ENCODE data around the gene CERS6.

The CERS6 gene

DNA sequence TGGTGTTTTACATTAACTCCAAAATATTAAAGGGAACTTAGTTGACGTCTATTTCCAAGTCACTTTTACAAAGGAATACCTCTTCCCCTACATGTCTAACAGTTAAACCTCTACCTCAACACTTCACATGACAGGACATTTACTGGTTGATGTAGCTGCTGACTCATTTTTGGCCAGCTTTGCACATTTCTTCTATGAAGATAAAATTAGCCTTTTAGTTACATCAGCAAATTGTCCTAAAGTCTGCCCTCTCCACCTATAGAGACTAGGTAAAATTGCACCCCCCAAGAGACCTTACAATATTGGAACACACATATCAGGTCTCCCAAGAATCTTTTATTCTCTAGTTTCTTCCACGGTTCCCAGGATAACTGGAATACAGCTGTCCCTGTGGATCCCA is 10.1 kb upstream of the CERS6 start:
- no peak for DNase-seq (ENCODE audit: low spot score)

DNA sequence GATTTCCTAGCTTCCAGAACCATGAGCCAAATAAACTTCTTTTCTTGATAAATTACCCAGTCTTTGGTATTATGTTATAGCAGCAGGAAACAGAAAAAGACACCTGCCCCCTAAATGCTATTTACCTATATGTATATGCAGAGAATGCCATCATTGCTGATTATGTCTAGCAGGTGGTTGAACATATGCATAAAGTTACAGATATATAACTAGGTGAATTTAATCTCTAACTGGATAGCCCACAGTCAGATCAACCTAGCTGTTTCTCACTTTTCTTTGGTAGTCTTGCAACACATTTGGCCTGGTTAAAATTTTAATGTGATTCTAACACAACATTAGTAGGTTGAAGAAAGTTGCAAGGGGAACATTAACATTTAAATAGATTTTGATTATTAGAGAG is 7.1 kb upstream of the CERS6 start:
- DNase-seq (ENCODE audit: low spot score) = no peak

DNA sequence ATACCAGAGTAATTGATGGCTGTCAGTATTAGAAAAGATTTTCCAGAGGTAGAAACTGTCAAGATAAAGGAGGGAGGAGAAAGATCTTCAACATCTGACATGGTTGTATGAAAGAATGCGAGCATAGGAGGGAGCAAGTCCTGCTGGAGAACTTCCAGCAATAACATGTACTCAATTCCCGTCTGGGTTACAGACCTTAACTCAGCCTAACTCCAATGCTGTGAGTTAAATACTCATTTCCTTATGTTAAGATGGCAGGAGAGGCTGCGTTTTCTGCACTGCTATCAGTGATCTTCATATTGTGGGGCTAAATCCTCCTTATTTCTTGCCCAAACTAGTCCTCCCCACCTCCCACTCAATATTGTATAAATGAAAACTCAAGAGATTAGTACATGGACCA is 6.7 kb upstream of the CERS6 start:
- DNase-seq (ENCODE audit: low spot score) = no peak

DNA sequence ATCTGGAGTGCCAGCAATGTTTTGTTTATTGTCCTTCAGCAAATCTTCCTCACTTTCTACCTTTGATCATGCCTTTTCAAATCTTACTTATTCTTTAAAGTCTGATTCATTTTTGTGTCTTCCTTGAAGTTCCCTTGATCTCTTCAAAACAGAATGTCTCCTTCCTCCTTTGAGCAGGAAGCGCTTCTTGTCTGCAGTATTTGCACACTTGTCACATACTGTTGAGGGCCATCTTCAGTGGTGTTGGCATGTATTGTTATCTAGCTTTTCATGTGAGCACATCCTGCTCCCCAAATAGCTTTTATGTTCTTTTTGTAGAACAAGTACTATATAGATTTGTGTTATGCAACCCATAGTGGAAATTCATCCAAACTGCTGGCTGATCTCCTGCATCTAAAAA is 5.9 kb upstream of the CERS6 start:
- no peak for DNase-seq (ENCODE audit: low spot score)

DNA sequence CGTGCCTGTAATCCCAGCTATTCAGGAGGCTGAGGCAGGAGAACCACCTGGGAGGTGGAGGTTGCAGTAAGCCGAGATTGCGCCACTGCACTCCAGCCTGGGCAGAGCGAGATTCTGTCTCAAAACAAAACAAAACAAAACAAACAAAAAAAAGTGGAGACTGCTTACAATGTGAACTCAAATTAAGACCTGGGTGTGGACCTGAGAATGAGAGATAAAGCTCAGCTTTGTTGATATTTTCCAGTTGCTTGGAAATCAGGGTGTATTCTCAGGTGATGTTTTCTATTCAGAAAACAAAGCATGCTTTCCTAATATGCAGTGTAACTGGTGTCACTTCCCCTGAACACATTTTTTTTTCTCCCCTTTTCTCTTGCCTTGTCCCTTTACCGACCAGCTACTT is 5.3 kb upstream of the CERS6 start:
- no peak for DNase-seq (ENCODE audit: low spot score)

DNA sequence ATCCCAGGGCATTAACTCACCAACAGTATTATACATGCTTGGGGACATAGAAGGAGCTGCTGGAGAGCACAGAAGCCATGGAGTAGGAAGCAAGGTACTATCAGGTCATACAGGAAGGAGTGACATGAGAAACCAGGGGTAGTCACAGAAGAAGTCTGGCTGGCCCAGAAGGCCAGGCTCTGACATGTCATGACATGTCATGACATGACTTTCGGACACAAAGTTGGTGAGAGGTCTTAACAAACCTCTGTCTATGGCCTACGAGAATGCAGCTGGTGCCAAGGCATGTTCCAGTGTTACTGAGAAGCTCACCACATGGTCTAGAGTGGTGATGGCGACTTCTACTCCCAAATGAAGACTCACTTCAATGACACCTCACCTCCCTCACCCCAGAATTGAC is 3.3 kb upstream of the CERS6 start:
- no peak for DNase-seq (ENCODE audit: low spot score)

DNA sequence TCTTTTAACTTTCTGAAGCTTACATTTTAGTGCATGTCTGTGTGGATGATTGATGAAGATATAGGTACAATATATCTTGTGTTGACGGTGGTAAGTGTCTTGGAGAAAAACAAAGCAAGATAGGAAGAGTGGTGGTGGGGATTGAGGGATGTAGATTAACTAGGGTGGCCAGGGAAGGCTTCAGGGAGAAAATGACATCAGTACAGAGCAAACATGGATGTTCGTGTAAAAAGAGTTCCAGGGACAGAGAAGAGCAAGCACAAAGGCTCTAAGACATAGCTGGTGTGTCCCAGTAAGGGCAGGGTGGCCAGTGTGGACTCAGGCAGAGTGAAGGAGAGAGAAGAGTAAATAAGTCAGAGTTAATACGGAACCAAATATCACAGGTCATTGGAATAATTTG is 2.7 kb upstream of the CERS6 start:
- DNase-seq (ENCODE audit: low spot score) = no peak

DNA sequence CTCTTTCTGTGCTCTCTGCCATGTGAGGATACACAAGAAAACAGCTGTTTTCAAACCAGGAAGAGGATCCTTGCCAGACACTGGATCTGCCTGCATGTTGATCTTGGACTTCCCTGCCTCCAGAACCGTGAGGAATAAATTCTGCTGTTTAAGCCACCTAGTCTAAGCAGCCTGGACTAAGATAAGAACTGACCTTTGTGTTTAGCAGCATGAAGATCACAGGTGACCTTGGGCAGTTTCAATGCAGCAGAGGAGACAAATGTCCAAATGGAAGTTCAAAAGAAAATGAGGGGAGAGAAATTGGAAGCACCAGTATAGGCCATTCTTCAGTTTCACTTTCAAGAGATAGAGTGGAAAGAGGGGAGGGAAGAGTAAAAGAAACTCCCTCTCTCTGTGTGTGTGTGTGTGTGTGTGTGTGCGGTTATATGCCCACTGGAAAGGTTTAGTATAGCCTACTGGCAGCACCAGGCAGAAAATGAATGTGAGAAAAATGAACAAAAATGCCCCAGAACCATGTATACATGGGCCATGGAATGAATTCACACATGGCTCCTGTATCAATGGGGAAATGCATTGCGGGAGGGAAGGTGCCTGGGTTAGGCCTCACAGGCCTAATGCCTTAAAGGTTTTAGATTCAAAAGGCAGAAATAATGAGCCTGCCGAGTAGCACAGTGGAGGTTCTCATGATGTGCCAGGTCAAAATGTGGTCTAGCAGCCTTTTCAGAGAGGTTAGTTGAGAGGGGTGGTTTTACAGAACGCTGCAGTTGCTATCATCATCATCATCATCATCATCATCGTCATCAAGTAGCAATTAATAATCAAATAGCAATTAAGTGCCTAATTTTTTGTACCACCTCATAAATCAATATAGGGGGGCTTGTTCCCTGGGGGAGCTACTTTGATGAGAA is 1.1 kb upstream of the CERS6 start:
- no peak for DNase-seq (ENCODE audit: low spot score)

DNA sequence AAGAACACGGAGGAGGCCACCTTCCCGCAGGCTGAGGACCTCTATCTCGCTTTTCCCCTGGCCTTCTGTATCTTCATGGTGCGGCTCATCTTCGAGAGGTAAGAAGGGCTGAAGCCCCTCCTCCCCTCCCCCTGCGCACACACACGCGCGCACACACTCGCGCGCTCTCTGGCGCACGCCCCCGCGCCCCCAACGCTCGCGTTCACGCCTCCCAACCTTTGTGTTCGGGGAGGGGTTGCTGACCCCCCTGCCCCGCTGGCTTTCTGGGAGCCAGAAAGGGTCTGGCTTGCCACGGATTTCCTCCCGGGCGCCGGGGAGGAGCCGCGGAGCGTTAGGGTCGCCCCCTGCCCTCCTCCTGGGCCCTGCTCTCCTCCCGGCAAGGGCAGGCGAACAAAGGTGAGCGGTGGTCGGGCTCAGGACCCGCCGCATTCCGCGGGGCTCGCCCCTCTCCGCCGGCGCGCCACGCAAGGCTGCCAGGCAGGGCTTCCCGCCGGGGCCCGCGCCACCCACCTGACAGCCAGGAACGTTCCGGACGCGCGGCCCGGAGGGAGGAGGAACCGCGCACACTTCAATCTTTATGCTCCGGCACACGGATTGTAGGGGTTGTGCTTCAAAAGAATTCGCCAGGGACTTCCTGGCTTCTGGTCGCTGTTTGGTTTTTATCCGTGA is 583 bp downstream of the CERS6 start:
- peak; percentile 76 for DNase-seq (ENCODE audit: low spot score)

DNA sequence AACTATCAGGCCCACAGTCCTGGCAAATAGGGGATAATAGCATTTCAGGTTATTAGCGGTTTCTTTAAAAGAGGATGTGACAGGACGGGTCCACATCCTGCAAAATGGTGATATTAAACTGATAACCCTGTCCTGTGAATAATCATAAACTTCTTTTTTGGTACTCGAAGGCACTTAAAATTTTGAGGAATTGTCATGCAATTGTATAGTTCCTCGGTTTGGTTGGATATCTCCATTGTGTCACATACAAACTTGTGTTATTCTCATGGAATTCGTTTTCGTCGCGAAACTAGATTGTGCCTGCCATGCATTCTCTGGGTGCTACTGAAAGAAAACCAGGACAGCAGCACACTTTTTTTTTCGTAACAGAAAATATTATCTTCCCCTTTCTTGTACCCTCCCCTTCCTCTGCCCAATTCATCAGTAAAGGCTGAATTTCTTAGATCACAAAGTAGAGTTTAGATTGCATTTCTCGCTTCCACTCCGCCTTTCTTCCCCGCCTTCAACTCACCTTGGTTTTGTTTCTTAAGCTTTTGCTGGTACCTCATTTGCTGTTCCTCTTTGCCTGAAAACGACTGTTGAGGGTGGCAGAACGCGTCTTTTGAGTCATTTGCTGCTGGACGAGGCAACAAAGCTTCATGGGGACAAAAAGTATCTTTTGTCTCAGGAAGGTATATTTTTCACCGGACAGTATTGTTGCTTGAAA is 1.3 kb downstream of the CERS6 start:
- DNase-seq (ENCODE audit: low spot score) = no peak

DNA sequence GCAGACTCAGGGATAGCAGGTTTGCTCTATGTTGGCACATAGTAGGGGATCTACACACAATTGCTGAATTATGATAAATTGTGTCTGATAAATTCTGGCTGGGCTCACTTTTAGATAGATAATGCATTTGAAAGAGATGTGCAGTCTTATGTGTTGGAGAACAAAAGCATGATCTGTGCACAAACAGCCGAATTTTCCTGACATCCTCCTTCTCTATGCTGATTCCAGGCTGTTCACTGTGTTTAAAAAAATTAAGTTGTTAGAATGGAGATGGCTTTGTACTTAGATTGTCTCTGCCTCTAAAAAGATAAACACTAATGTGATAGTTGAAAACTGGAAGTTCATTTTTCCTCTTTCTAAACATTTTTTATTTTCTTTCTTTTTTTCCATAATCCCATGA is 2.1 kb downstream of the CERS6 start:
- DNase-seq (ENCODE audit: low spot score) = no peak

DNA sequence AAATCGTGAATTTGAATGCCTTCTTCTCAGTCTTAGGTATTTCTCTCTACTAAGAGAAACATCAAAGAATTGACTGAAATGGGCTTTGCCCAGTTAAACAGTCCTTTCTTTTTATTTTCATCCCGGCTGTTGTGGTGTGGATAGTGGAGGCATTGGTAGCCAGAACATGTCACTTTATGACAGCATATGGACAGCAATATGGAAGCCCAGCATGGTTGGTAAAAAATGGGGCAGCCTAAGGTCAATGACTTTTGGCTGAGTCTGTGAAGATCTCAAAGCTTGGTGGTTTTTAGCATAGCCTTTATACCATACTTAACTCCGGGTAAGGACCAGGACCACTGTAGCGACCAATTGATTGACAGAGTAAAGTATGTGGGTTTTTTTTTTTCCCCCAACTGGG is 3.2 kb downstream of the CERS6 start:
- no peak for DNase-seq (ENCODE audit: low spot score)

DNA sequence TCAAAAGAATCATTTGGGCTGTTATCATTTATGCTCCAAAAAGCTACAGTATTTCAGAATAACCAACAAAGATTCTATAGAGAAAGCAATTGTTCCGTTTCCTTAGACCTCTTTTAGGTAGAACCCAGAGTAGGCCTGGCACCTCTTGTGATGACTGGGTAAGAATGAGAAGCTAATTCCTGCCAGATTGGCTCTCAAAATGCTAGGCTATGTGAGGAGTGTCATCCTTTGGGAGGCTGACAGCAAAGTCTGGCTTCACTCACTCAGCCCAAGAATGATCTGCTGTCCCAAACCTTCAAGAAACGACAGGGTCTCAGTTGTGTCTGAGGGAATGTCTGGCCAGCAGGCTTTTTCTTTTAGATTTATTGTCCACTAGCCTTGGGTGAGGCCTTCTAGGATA is 4.5 kb downstream of the CERS6 start:
- DNase-seq (ENCODE audit: low spot score) = no peak

DNA sequence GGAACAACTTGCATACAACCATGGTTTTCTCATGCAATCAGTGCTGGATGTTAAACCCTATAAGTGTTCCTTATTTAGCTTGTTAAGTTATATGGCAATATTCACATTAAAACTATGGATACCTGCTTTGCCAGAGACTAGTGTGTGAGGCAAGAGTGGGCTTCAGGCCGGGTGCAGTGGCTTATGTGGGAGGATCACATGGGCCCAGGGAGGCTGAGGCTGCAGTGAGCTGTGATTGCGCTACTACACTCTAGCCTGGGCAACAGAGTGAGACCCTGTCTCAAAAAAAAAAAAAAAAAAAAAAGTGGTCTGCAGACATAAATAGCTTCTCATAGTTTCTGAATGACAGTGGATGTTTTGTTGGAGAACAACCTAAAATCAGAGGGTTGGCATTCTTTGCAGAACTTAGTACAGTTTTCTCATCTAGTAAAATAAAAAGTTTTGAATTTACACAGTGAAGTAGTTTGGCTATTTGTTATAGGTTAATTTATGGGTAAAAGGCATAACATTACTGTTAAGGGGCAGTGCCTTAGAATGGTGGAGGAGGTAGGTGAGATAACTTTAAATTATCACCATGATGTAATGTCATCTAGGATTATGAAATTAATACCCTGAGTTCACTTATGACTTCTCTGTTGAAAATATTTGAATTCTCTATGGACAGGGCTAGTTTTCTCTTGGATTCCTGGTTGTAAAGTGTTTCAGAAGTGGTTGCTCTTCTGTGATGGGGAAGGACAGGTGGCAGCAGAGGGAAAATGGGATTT is 5.3 kb downstream of the CERS6 start:
- DNase-seq (ENCODE audit: low spot score) = no peak

DNA sequence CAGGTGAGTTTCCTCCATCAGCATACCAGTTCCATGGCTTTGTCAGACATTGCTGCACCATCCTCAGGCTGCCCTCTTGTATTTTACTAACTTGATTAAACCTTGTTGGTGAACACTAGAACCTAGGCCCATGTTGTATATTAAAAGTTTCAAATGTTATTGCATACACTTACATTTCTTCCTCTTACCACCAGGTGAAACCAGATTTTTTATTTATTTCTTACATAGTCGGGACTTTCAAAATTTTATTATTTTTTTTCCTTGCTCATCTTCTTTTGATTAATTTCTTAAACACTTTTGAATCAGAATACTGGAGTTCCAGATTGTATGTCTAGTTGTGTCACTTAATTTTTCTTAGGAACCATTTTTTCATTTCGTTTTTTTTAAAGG is 5.9 kb downstream of the CERS6 start:
- DNase-seq (ENCODE audit: low spot score) = no peak

DNA sequence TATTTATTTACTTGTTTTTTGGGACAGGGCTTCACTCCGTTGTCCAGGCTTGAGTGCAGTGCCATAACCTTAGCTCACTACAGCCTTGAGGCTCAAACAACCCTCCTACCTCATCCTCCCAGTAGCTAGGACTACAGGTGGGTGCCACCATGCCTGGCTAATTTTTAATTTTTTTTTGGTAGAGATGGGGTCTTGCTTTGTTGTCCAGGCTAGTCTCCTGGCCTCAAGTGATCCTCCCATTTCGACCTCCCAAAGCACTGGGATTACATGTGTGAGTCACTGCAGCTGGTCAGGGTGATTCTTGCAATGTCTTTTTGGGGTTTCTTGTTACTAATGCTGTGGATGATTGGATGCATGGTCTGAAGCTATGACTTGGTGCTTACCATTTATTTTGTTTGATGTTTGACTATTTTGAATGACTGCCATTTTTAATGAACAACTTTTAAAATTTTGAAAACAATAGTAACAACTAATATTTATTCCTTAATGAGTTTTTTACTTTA is 6.5 kb downstream of the CERS6 start:
- no peak for DNase-seq (ENCODE audit: low spot score)

DNA sequence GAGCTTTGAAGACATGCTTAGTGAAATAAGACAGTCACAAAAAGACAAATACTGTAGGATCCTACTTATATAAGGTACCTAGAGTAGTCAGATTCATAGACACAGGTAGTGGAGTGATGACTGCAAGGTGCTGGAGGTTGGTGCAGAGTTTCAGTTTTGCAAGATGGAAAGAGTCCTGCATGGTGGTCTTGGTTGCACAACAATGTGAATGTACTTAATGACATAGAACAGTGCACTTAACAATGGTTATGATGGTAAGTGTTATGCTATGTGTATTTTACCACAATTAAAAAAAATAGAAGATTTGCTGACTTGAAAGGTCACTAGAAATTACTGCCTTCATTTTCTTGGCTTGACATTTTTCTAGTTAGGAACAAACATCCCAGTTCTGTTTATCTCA is 9.5 kb downstream of the CERS6 start:
- DNase-seq (ENCODE audit: low spot score) = no peak

DNA sequence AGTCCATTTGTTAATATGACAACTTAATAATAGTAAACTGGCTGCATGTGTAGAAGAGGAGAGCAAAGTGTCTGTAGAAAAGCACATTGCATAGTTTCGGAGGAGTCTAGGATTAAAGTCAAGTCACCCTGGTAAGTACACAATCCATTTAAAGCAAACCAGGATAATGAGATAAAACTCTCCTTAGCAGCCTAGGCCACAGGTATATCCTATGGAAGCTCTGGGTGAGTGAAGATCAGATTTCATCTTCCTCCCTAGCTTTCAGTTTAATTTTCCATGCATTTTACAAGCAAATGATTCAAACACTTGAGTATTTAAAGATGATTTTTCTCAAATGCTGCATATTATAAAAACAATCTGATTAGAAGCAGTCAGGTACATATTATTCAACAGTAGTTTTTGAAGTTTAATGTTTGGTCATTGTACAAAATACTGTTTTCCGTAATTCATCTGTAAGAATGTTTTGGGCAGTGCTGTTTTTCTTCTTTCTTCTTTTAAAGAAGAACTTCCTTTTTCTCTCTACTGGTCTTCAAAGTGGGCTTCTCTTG is 10.2 kb downstream of the CERS6 start:
- DNase-seq (ENCODE audit: low spot score) = no peak

DNA sequence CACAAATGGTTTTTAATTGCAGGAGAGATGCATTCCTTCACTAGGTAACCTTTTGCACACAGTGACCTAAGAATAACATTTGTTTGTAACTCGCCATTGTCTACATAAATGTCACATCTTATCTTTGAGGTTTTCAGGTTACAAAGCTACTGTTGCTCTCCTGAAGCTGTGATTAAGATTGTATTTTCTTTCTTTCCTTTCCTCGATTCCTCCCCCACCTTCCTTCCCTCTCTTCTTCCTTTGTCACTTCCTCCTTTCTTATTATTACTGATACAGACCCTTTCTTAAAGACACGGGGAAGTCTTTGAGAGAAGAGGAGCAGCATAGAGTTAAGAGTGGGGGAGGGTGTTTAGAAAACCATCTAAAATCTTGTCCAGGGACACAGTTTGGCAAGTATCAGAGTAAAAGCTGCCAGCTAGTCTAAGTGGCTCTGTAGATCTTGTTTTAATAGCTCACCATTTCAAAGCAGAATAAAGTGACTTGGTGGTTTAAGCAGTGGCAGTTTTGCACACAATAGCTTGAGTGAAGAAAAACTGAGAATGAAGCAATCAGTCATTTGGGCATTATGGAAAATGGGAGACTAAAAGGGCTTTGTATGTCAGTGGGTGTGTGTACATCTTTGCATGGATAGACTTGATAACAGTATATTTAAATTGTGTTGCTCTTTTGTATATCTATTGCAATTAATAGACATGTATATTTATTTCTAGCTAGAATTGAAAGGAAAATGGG is 10.9 kb downstream of the CERS6 start:
- no peak for DNase-seq (ENCODE audit: low spot score)

DNA sequence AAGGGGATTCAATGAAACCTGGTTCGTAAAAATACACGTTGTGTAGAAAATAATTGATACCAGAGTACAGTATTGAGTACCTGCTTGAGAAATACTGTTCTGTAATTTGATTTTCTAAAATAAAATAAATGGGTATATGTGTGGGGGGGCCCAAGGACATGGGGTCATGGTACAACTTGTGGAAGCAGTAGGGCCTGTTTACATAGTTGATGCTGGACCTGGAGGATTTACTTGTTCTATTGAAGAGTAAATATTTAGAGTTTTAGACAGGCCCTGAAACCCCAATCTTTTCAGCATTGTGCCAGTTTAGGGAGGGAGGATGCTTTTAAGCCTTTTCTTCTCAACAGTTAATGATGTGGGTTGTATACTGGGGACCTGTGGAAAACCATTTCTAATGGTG is 11.7 kb downstream of the CERS6 start:
- no peak for DNase-seq (ENCODE audit: low spot score)

DNA sequence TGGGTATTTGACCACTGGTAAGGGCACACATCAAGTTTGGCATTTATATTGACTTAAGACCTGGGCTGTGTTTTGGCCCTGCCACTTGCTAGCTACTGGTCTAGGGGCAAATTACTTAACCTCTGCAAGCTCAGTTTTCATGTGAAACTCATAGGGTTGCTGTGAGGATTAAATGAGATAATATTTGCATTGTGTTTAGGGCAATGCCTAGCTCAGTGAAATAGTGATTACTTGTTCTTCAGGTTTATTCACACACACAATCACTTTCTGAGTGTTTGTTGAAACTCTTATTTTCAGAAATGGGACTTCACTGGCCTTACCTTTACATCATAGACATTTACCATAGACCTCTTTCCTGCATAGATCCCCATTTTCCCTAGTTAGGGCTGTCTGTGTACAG is 12.3 kb downstream of the CERS6 start:
- DNase-seq (ENCODE audit: low spot score) = no peak

Measured in ecto neural progenitor cell (in vitro differentiated cells).